Ascending aorta (tissue), 2 donors: ENCODE measurements around the gene BRD7. TPM values are rescaled to one million over a fixed set of nuclear protein-coding genes. Genes with fewer than 3 reads are reported as not detected.

Source experiments
- DNase-seq, 2 donors: peaks; one replicate each; pipeline ENCODE4 v3.0.0-alpha.2; 2019; ENCODE audit warnings: low spot score in 2 of 2
- H3K27ac ChIP-seq, 2 donors: fragments of 200-600 bp; sonication (generic); one replicate each; pipeline ENCODE4 v1.5.1; 2016 to 2017; ENCODE audit warnings: mild to moderate bottlenecking in 1 of 2
- H3K27me3 ChIP-seq: fragments of 200-600 bp; sonication (generic); one replicate; pipeline ENCODE4 v1.5.1; 2017
- H3K36me3 ChIP-seq, 2 donors: fragments of 200-600 bp; sonication (generic); one replicate each; pipeline ENCODE4 v1.5.1; 2016
- H3K4me1 ChIP-seq, 2 donors: fragments of 200-600 bp; sonication (generic); one replicate each; pipeline ENCODE4 v1.5.1; 2016 to 2017; ENCODE audit warnings: mild to moderate bottlenecking in 1 of 2
- H3K4me3 ChIP-seq, 2 donors: fragments of 200-600 bp; sonication (generic); one replicate each; pipeline ENCODE4 v1.5.1; 2016 to 2017; ENCODE audit warnings: mild to moderate bottlenecking in 1 of 2
- H3K9me3 ChIP-seq, 2 donors: fragments of 200-600 bp; sonication (generic); one replicate each; pipeline ENCODE4 v1.5.1; 2016
- CTCF ChIP-seq, 3 experiments: fragments of 200-600 bp in 2 of 3; fragments of 450-650 bp in 1 of 3; sonication (generic) in 2 of 3; IDR thresholded peaks; one replicate each; pipeline ENCODE4 v1.5.1; 2016 to 2019; ENCODE audit warnings: antibody characterized with exemption in 3 of 3, mild to moderate bottlenecking in 1 of 3, moderate library complexity in 1 of 3
- intact Hi-C: fragments of 100-400 bp; cut with DNase I; formaldehyde crosslinking; loops from one replicate; pipeline ENCODE4 v1.15.1; 2023
- total RNA-seq: library from RNA; depleted of rRNA; stranded (reverse); fragments of >200 nt; gene quantifications from one replicate; pipeline ENCODE4 v1.1.0, GENCODE V29; 2016

The BRD7 gene
- total RNA-seq, 1 donor from 2014 or later: 17.7 TPM

- TF ChIP-seq CTCF (IDR thresholded peaks at IDR 0.05): no peak
- Histone ChIP-seq H3K9me3 (no peaks in the 10 kb centered on the region), H3K27me3 (no peaks in the 10 kb centered on the region), H3K36me3 (peaks cover 3 to 17% of the 10 kb centered on the region in 2 donors), H3K27ac (no peak overlapping the region), H3K4me3 (no peak overlapping the region), H3K4me1 (peaks cover 0 to 30% of the 10 kb centered on the region in 2 donors)
- intact Hi-C loops: loop anchor here (10.0 kb wide), 1 partner anchor 268 kb away; the partner anchor contains the start of gene HEATR3
- no peak for DNase-seq
These were observed 36.2 kb downstream of the BRD7 start for GRCh38 chr16:50332599-50332998.

GRCh38 chr16:50331570-50331969 is 37.2 kb downstream of the BRD7 start:
- peak overlapping the region in 1 of 2 donors; percentile 42 for H3K27ac ChIP-seq
- no peaks in the 10 kb centered on the region for H3K27me3 ChIP-seq

GRCh38 chr16:50329446-50330189 is 39.2 kb downstream of the BRD7 start:
- TF ChIP-seq CTCF (IDR thresholded peaks at IDR 0.05): no peak
- no peaks in the 10 kb centered on the region for H3K27me3 ChIP-seq
- H3K36me3 ChIP-seq: peaks cover 13 to 27% of the 10 kb centered on the region in 2 donors
- H3K27ac ChIP-seq: peak overlapping the region; percentile 51 to 62
- H3K4me3 ChIP-seq: no peak overlapping the region
- no peak for DNase-seq
- intact Hi-C loops: loop anchor here (5.0 to 10.0 kb wide), 3 partner anchors 38 to 338 kb away; partner anchors contain the start of genes BRD7 and HEATR3
- H3K4me1 ChIP-seq: peaks cover 0 to 12% of the 10 kb centered on the region in 2 donors
- no peaks in the 10 kb centered on the region for H3K9me3 ChIP-seq

More at GRCh38 chr16:50331570-50331969, 37.2 kb downstream of the BRD7 start:
- DNase-seq: no peak
- intact Hi-C loops: loop anchor here (10.0 kb wide), 1 partner anchor 267 kb away; the partner anchor contains the start of gene HEATR3
- peaks cover 0 to 25% of the 10 kb centered on the region in 2 donors for H3K4me1 ChIP-seq
- H3K4me3 ChIP-seq: no peak overlapping the region
- H3K36me3 ChIP-seq: peaks cover 3 to 17% of the 10 kb centered on the region in 2 donors
- no peak for TF ChIP-seq CTCF (IDR thresholded peaks at IDR 0.05)
- H3K9me3 ChIP-seq: no peaks in the 10 kb centered on the region

GRCh38 chr16:50326835-50327465 is 41.8 kb downstream of the BRD7 start:
- peaks cover 0 to 7% of the 10 kb centered on the region in 2 donors for H3K4me1 ChIP-seq
- H3K27ac ChIP-seq: no peak overlapping the region
- H3K4me3 ChIP-seq: no peak overlapping the region
- no peaks in the 10 kb centered on the region for H3K27me3 ChIP-seq
- peak in 1 of 2 donors; percentile 66 for DNase-seq
- H3K9me3 ChIP-seq: no peaks in the 10 kb centered on the region
- intact Hi-C loops: loop anchor here (5.0 kb wide), 2 partner anchors 40 to 340 kb away; partner anchors contain the start of gene BRD7
- peak; percentile 42 to 65 (median 46) for TF ChIP-seq CTCF (IDR thresholded peaks at IDR 0.05)
- H3K36me3 ChIP-seq: peaks cover 10 to 31% of the 10 kb centered on the region in 2 donors

GRCh38 chr16:50326264-50326663 is 42.5 kb downstream of the BRD7 start:
- Histone ChIP-seq H3K4me3 (no peak overlapping the region), H3K9me3 (no peaks in the 10 kb centered on the region), H3K4me1 (peaks cover 0 to 7% of the 10 kb centered on the region in 2 donors), H3K36me3 (peaks cover 15 to 31% of the 10 kb centered on the region in 2 donors), H3K27me3 (no peaks in the 10 kb centered on the region), H3K27ac (no peak overlapping the region)
- DNase-seq: no peak
- intact Hi-C loops: loop anchor here (5.0 kb wide), 2 partner anchors 41 to 341 kb away; partner anchors contain the start of gene BRD7
- TF ChIP-seq CTCF (IDR thresholded peaks at IDR 0.05): no peak
